Measurements from ENCODE around the gene NPM3.

NPM3 gene

DNA sequence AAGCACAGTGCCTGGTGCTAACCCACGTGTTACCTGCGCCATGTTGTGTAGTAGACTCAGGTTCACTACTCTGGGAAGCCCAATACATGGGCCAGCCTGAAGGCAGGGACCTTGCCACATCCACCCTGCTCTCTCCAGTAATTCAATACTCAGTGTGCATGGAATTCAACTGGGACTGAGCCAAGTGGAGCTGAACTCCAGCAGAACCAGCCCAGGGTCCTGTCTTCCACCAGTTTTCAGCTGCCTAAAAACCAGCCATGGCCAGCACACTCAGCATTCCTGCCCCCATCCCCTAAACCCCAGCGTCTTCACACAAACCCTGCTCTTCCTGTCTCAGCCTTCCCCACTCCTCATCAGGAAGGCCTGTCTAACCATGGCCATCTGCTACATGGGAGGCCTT is 22.7 kb downstream of the NPM3 start:
- H2AFZ ChIP-seq (ENCODE audit: low read length): no peak overlapping the region
- no peaks in the 10 kb centered on the region for H3K79me2 ChIP-seq (ENCODE audit: insufficient read depth, low read length)
- no peak overlapping the region for H3K4me2 ChIP-seq (ENCODE audit: low read depth, low read length, poor library complexity, severe bottlenecking)
- H3K4me1 ChIP-seq (ENCODE audit: insufficient read depth, low read length, poor library complexity, severe bottlenecking): no peaks in the 10 kb centered on the region
- no peaks in the 10 kb centered on the region for H3K27me3 ChIP-seq (ENCODE audit: insufficient read depth, low read length, poor library complexity, severe bottlenecking)
- no peak overlapping the region for H3K9ac ChIP-seq (ENCODE audit: low read depth, low read length, poor library complexity, severe bottlenecking)
- H3K4me3 ChIP-seq (ENCODE audit: low read length, poor library complexity, severe bottlenecking): no peak overlapping the region
- H3F3A ChIP-seq (ENCODE audit: low read depth): no peaks in the 10 kb centered on the region
- no peaks in the 10 kb centered on the region for H3K9me2 ChIP-seq (replicated peaks; ENCODE audit: low read depth, low read length)
- TF ChIP-seq EZH2phosphoT487 (IDR thresholded peaks at IDR 0.05; ENCODE audit: borderline replicate concordance): no peak
- TF ChIP-seq, protein P1, sequence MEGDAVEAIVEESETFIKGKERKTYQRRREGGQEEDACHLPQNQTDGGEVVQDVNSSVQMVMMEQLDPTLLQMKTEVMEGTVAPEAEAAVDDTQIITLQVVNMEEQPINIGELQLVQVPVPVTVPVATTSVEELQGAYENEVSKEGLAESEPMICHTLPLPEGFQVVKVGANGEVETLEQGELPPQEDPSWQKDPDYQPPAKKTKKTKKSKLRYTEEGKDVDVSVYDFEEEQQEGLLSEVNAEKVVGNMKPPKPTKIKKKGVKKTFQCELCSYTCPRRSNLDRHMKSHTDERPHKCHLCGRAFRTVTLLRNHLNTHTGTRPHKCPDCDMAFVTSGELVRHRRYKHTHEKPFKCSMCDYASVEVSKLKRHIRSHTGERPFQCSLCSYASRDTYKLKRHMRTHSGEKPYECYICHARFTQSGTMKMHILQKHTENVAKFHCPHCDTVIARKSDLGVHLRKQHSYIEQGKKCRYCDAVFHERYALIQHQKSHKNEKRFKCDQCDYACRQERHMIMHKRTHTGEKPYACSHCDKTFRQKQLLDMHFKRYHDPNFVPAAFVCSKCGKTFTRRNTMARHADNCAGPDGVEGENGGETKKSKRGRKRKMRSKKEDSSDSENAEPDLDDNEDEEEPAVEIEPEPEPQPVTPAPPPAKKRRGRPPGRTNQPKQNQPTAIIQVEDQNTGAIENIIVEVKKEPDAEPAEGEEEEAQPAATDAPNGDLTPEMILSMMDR (conservative IDR thresholded peaks at IDR 0.05; ENCODE audit: low read length): no peak
- H3K9me3 ChIP-seq (ENCODE audit: insufficient read depth, low read depth, low read length): no peaks in the 10 kb centered on the region
- H4K20me1 ChIP-seq (ENCODE audit: insufficient read depth, low read length, poor library complexity, severe bottlenecking): no peaks in the 10 kb centered on the region
- H3K36me3 ChIP-seq (ENCODE audit: insufficient read depth, low read length): no peaks in the 10 kb centered on the region

DNA sequence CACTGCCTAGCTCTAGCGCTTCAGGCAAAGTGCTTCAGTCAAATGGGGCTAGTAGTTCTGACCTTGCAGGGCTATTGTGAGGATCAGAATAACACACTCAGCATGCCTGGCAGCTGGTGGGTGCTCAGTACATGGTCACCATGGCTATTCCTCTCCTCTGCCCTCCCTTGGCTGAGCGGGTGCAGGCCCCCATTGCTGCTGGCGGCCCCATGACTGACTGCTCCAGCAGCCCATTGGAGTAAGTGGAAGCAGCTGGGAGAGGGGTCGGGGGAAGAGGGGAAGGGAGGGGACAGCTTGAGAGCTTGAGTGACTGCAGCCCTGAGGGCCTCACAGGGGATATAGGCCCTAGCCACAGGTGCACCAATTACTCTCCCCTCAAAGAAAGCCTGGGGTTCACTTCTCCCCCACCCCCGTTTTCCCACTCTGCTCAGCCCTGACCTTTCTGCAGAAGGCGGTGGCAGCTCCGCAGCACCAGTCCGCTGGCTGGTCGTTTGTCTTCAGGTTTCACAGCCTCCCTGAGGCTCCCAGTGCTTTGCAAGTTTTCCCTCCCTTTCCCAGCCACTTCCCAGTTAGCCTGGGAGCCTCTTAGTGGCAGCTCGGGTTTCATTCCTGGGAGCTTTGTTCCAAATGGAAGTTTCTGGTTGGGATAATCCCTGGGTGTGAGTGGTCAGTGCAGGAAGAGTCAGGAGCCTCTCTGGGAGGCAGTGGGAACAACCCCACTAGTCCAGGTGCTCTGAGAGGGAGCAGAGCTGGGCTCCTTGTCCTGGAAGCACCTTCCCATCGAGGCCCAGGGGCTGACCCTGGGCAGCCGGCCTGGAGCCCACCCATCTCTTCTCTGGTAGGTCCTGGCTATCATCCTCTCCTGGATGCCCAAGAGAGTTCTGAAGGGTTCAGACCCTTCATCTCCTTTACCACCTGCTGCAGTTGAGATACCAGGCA is 23.7 kb downstream of the NPM3 start:
- Histone ChIP-seq H3K9ac (ENCODE audit: low read depth, low read length, poor library complexity, severe bottlenecking) (no peak overlapping the region), H3K9me2 (replicated peaks; ENCODE audit: low read depth, low read length) (no peaks in the 10 kb centered on the region), H3K27me3 (ENCODE audit: insufficient read depth, low read length, poor library complexity, severe bottlenecking) (no peaks in the 10 kb centered on the region), H3K4me3 (ENCODE audit: low read length, poor library complexity, severe bottlenecking) (no peak overlapping the region), H4K20me1 (ENCODE audit: insufficient read depth, low read length, poor library complexity, severe bottlenecking) (no peaks in the 10 kb centered on the region), H3K36me3 (ENCODE audit: insufficient read depth, low read length) (no peaks in the 10 kb centered on the region), H3K4me1 (ENCODE audit: insufficient read depth, low read length, poor library complexity, severe bottlenecking) (no peaks in the 10 kb centered on the region), H3K4me2 (ENCODE audit: low read depth, low read length, poor library complexity, severe bottlenecking) (no peak overlapping the region), H3K79me2 (ENCODE audit: insufficient read depth, low read length) (no peaks in the 10 kb centered on the region), H2AFZ (ENCODE audit: low read length) (no peak overlapping the region), H3F3A (ENCODE audit: low read depth) (no peaks in the 10 kb centered on the region), H3K9me3 (ENCODE audit: insufficient read depth, low read depth, low read length) (no peaks in the 10 kb centered on the region)
- TF ChIP-seq EZH2phosphoT487 (IDR thresholded peaks at IDR 0.05; ENCODE audit: borderline replicate concordance): no peak
- TF ChIP-seq, protein P1 (conservative IDR thresholded peaks at IDR 0.05; ENCODE audit: low read length): no peak

DNA sequence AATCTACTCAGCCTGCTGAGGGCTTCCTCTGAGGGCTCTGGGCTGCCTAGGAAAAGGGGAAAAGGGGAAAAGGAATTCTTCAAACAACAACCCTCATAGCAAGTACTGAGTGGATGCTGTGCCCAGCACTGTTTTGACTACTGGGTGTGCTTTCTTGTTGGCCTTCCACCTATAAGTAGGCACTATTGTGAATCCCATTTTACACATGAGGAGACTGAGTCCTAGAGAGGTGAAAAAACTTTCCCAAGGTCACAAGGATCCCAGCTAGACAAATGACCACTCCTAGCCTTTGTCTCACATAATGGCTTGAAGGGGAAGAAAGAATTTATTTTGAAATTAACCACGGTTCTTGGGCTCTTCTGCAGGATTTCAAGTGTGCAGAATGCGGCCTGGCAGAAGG is 24.4 kb downstream of the NPM3 start:
- no peaks in the 10 kb centered on the region for H3K36me3 ChIP-seq (ENCODE audit: insufficient read depth, low read length)
- H3F3A ChIP-seq (ENCODE audit: low read depth): no peaks in the 10 kb centered on the region
- no peak for TF ChIP-seq EZH2phosphoT487 (IDR thresholded peaks at IDR 0.05; ENCODE audit: borderline replicate concordance)
- TF ChIP-seq, protein P1 (conservative IDR thresholded peaks at IDR 0.05; ENCODE audit: low read length): no peak
- H3K9me2 ChIP-seq (replicated peaks; ENCODE audit: low read depth, low read length): no peaks in the 10 kb centered on the region
- H3K4me1 ChIP-seq (ENCODE audit: insufficient read depth, low read length, poor library complexity, severe bottlenecking): no peaks in the 10 kb centered on the region
- H3K79me2 ChIP-seq (ENCODE audit: insufficient read depth, low read length): no peaks in the 10 kb centered on the region
- no peaks in the 10 kb centered on the region for H3K27me3 ChIP-seq (ENCODE audit: insufficient read depth, low read length, poor library complexity, severe bottlenecking)
- no peaks in the 10 kb centered on the region for H3K9me3 ChIP-seq (ENCODE audit: insufficient read depth, low read depth, low read length)
- no peak overlapping the region for H2AFZ ChIP-seq (ENCODE audit: low read length)
- H3K4me3 ChIP-seq (ENCODE audit: low read length, poor library complexity, severe bottlenecking): no peak overlapping the region
- H3K4me2 ChIP-seq (ENCODE audit: low read depth, low read length, poor library complexity, severe bottlenecking): no peak overlapping the region
- no peaks in the 10 kb centered on the region for H4K20me1 ChIP-seq (ENCODE audit: insufficient read depth, low read length, poor library complexity, severe bottlenecking)
- no peak overlapping the region for H3K9ac ChIP-seq (ENCODE audit: low read depth, low read length, poor library complexity, severe bottlenecking)
